NCI-H1105 (cell line): ENCODE data around the gene NFKBIL1.

ENCODE experiments used
- DNase-seq: peaks from one replicate; lab custom pipeline; 2025; lab: John Stamatoyannopoulos, UW

The NFKBIL1 gene

GRCh38 chr6:31559958-31560696, 12.7 kb downstream of the NFKBIL1 start:
- no peak for DNase-seq

DNA sequence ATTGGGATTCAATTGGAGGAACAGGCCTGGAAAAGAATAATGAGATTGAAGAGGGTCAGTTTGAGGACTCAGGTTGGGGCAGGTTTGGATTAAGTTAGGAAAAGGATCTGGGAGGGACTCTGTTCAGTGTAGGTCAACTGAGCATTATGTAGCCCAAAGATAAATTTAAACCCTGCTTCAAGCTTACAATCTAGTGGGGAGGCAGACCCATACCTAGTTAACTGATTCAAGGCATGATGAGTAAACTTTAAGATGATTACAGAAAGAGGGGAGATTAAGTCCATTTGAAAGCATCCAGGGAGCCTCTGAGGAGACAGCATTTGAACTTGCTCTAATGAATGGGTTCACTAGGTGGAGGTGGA, 13.3 kb downstream of the NFKBIL1 start:
- no peak for DNase-seq

DNA sequence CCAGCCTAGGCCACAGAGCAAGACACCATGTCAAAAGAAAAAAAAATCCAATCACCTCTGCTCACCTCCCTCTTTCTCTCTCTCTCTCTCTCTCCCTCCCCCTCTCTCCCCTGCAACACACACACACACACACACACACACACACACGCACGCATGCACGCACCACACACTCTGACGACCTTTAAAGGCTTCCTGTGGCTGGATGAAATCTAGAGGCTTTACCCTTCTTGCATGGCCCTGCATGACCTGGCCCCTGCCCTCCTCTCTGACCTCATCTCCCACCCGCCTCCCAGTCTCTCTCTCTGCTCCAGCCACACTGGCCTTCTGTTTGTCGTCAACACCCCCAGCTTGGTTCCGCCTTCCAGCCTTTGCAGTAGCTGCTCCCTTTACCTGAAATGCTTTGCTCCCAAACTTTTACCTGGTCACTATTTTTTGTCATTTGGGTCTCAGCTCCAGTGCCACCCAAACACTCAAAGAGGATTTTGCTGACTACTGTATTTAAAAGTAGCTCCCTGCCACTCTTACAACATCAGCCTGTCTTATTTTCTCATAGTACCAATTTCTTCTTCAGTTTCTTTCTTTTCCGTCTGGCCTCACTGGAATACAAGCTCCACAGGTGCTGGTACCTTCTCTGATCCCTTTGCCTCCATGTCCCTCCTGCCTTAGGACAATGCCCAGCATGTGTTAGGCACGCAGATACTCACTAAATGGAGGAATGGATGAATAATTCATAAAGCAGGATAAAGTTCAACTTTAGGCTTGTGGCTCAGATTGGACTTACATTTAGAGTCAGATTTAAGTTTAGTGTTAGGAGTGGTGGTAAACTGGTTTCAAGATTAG, 20.3 kb downstream of the NFKBIL1 start:
- no peak for DNase-seq

DNA sequence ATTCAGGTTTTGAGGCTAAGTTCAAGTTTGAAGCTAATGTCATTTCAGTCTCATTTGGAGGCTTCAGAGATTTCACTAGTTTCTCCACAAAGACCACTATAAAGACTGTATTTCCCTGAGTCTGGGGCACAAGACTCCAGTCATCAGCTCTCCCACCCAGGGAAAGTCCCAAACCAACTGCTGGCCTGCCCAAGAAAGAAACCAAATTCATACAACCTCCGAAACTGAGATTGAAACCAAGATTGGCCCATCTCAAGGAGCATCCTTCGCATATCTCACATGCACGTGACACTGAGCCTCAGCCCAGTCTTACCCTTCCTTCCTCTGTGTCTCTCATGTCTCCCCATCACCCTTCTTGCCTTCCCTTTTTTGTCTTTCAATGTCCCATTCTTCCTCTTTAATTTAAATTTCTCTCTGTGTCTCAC, 21.1 kb downstream of the NFKBIL1 start:
- DNase-seq: no peak

DNA sequence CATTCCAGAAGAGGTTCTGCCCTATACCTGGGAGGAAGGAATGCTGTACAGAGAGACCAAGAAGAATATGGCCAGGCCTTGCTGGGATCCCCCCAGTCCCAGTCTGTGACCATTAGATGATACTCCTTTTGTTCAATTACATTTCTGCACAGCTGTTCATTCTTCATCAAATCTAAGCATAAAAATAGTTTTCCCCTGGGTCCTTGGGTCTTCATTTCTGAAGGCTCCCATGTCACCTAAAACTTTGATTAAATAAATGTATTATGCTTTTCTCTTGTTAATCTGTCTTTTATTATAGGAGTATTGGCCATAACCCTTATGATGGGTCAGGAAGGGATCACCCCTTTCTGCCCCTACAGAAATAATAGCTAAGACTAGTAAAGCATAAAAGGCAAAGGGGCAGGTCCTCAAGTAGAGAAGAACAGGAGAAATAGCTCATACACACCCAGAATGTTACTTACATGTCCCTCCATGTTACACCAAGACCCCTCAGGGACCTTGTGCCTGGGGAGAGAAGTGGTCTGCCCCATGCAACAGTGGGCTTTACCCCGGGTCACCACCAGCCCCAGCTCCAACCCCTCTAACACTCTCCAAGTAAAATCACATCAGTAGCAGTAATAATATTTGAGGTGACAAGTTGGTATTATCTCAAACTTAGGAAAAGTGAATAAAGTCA, 22.6 kb downstream of the NFKBIL1 start:
- DNase-seq: no peak

DNA sequence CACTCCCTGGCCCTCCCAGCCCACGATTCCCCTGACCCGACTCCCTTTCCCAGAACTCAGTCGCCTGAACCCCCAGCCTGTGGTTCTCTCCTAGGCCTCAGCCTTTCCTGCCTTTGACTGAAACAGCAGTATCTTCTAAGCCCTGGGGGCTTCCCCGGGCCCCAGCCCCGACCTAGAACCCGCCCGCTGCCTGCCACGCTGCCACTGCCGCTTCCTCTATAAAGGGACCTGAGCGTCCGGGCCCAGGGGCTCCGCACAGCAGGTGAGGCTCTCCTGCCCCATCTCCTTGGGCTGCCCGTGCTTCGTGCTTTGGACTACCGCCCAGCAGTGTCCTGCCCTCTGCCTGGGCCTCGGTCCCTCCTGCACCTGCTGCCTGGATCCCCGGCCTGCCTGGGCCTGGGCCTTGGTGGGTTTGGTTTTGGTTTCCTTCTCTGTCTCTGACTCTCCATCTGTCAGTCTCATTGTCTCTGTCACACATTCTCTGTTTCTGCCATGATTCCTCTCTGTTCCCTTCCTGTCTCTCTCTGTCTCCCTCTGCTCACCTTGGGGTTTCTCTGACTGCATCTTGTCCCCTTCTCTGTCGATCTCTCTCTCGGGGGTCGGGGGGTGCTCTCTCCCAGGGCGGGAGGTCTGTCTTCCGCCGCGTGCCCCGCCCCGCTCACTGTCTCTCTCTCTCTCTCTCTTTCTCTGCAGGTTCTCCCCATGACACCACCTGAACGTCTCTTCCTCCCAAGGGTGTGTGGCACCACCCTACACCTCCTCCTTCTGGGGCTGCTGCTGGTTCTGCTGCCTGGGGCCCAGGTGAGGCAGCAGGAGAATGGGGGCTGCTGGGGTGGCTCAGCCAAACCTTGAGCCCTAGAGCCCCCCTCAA, 24.9 kb downstream of the NFKBIL1 start, which contains the start of gene LTA:
Gene LTA (plus strand): TSS at position 249 of the 871 bp plus-strand sequence. CDS start 454 bp downstream, at position 703.
- no peak for DNase-seq

DNA sequence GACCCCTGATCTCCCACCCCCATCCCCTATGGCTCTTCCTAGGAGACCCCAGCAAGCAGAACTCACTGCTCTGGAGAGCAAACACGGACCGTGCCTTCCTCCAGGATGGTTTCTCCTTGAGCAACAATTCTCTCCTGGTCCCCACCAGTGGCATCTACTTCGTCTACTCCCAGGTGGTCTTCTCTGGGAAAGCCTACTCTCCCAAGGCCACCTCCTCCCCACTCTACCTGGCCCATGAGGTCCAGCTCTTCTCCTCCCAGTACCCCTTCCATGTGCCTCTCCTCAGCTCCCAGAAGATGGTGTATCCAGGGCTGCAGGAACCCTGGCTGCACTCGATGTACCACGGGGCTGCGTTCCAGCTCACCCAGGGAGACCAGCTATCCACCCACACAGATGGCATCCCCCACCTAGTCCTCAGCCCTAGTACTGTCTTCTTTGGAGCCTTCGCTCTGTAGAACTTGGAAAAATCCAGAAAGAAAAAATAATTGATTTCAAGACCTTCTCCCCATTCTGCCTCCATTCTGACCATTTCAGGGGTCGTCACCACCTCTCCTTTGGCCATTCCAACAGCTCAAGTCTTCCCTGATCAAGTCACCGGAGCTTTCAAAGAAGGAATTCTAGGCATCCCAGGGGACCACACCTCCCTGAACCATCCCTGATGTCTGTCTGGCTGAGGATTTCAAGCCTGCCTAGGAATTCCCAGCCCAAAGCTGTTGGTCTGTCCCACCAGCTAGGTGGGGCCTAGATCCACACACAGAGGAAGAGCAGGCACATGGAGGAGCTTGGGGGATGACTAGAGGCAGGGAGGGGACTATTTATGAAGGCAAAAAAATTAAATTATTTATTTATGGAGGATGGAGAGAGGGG, 26.1 kb downstream of the NFKBIL1 start:
- DNase-seq: no peak

DNA sequence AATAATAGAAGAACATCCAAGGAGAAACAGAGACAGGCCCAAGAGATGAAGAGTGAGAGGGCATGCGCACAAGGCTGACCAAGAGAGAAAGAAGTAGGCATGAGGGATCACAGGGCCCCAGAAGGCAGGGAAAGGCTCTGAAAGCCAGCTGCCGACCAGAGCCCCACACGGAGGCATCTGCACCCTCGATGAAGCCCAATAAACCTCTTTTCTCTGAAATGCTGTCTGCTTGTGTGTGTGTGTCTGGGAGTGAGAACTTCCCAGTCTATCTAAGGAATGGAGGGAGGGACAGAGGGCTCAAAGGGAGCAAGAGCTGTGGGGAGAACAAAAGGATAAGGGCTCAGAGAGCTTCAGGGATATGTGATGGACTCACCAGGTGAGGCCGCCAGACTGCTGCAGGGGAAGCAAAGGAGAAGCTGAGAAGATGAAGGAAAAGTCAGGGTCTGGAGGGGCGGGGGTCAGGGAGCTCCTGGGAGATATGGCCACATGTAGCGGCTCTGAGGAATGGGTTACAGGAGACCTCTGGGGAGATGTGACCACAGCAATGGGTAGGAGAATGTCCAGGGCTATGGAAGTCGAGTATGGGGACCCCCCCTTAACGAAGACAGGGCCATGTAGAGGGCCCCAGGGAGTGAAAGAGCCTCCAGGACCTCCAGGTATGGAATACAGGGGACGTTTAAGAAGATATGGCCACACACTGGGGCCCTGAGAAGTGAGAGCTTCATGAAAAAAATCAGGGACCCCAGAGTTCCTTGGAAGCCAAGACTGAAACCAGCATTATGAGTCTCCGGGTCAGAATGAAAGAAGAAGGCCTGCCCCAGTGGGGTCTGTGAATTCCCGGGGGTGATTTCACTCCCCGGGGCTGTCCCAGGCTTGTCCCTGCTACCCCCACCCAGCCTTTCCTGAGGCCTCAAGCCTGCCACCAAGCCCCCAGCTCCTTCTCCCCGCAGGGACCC, 27.0 kb downstream of the NFKBIL1 start:
- DNase-seq: no peak

DNA sequence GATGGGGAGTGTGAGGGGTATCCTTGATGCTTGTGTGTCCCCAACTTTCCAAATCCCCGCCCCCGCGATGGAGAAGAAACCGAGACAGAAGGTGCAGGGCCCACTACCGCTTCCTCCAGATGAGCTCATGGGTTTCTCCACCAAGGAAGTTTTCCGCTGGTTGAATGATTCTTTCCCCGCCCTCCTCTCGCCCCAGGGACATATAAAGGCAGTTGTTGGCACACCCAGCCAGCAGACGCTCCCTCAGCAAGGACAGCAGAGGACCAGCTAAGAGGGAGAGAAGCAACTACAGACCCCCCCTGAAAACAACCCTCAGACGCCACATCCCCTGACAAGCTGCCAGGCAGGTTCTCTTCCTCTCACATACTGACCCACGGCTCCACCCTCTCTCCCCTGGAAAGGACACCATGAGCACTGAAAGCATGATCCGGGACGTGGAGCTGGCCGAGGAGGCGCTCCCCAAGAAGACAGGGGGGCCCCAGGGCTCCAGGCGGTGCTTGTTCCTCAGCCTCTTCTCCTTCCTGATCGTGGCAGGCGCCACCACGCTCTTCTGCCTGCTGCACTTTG, 28.0 kb downstream of the NFKBIL1 start, which contains the start of gene TNF:
Gene TNF (plus strand): TSS at position 231 of the 567 bp plus-strand sequence. CDS start 177 bp downstream, at position 408.
- no peak for DNase-seq

DNA sequence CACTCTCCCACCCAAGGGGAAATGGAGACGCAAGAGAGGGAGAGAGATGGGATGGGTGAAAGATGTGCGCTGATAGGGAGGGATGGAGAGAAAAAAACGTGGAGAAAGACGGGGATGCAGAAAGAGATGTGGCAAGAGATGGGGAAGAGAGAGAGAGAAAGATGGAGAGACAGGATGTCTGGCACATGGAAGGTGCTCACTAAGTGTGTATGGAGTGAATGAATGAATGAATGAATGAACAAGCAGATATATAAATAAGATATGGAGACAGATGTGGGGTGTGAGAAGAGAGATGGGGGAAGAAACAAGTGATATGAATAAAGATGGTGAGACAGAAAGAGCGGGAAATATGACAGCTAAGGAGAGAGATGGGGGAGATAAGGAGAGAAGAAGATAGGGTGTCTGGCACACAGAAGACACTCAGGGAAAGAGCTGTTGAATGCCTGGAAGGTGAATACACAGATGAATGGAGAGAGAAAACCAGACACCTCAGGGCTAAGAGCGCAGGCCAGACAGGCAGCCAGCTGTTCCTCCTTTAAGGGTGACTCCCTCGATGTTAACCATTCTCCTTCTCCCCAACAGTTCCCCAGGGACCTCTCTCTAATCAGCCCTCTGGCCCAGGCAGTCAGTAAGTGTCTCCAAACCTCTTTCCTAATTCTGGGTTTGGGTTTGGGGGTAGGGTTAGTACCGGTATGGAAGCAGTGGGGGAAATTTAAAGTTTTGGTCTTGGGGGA, 28.7 kb downstream of the NFKBIL1 start:
- DNase-seq: no peak

- DNase-seq: no peak
Measured at GRCh38 chr6:31576897-31577578, 29.6 kb downstream of the NFKBIL1 start.

- DNase-seq: no peak
Measured at GRCh38 chr6:31577579-31577966, 30.2 kb downstream of the NFKBIL1 start.

DNA sequence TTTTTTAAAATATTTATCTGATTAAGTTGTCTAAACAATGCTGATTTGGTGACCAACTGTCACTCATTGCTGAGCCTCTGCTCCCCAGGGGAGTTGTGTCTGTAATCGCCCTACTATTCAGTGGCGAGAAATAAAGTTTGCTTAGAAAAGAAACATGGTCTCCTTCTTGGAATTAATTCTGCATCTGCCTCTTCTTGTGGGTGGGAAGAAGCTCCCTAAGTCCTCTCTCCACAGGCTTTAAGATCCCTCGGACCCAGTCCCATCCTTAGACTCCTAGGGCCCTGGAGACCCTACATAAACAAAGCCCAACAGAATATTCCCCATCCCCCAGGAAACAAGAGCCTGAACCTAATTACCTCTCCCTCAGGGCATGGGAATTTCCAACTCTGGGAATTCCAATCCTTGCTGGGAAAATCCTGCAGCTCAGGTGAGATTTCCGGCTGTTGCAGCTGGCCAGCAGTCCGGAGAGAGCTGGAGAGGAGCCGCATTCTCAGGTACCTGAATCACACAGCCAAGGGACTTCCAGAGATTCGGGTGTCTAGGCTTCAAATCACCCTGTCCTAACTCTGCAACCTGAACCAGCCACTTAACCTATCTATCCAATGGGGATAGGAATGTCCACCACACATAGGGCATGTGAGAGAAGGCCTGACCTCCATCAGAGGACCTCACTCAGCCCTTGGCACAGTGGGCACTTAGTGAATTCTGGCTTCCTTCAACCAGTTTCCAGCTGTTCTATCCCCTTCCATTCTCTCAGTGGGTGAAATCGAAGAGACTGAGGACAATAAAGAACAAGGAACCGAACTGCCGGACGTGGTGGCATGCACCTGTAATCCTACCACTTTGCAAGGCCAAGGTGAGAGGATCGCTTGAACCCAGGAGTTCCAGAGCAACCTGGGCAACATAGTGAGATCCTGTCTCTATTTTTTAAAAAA, 31.0 kb downstream of the NFKBIL1 start:
- DNase-seq: no peak

DNA sequence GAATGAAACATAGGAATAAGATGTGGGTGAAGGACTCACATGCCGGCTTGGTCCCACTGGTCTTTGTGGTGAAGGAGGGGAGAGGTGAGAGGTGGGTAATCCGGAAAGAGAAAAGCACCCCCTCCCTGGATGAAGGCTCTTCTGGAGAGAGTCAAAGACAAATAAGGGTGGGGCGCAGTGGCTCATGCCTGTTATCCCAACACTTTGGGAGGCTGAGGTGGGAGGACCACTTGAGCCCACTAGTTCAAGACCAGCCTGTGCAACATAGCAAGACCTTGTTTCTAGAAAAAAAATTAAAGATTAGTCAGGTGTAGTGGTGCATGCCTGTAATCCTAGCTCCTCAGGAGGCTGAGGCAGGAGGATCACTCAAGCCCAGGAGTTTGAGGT, 31.7 kb downstream of the NFKBIL1 start:
- DNase-seq: no peak

DNA sequence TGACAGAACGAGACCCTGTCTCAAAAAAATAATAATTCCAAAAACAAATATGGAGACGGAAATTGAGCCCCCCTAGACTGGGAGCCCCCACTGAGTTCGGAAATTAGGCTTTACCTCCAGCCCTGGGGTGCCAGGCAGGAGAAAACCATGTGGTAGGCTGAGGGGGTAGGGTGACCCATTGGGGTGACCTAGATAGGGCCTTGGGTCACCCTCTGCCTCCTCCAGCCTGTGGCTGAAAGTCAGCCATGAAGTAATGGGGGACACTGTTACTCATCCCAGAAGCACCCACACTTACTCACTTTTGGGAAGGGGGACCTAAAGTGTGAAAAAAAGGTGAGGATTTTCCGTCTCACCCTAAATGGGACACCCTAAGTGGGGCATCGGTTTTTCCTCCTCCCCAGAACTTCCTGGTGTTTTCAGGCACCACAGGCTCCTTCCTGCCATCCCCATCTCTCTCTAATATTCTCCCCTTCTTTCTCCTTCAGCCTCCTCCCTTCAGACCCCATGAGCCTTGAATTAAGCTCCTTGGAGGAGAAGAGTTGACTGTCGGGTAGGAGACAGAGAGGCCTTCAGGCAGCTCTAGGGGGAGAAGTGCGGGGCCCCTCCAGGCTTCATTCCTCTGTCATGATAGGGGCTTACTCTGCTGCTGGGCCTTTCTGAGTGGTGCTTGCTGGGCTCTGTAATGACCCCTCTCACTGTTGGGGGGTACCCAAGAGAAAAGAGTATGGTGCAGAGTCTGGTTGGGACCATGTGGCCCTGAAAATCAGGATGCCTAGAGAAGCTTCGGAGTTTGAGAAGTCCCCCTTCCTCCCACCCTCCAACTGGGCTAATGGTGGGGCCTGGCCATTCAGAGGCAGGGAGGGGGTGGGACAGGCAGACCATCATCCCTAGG, 32.4 kb downstream of the NFKBIL1 start:
- no peak for DNase-seq

DNA sequence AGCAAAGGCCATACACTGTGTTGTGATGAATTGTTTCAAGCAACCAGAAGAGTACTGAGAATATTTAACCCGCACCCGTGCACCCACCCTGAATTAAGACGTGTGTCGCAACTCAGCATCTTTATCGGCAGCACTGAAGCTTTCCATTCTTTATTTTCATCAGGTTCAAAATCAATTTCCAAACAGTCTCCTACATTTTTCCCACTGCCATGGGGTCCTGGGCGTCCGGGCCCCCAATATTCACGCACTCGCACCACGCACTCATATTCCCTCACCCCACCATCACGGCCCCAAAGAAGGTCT, 33.0 kb downstream of the NFKBIL1 start:
- no peak for DNase-seq
